ENCODE data around the gene PPM1E. TPM values are rescaled to one million over a fixed set of nuclear protein-coding genes. Genes with fewer than 3 reads are reported as not detected.

Gene PPM1E
- polyA plus RNA-seq, 3 donors, result not detected

- Histone ChIP-seq H3K4me2 (replicated peaks; ENCODE audit: extremely low read depth, low read length, poor library complexity, severe bottlenecking) (no peak overlapping the region), H3K9me3 (replicated peaks in 1 of 2; ENCODE audit: control insufficient read depth in 1 of 2, insufficient read depth in 1 of 2, low read length in 2 of 2) (no peaks in the 10 kb centered on the region), H4K20me1 (ENCODE audit: insufficient read depth, low read length) (no peaks in the 10 kb centered on the region), H3K4me3 (replicated peaks in 1 of 3; ENCODE audit: low read depth in 2 of 3, low read length in 3 of 3) (no peak overlapping the region), H3K36me3 (replicated peaks in 1 of 2; ENCODE audit: control insufficient read depth in 1 of 2, insufficient read depth in 2 of 2, low read length in 2 of 2) (no peaks in the 10 kb centered on the region), H3K9ac (ENCODE audit: insufficient read depth, low read length, poor library complexity, severe bottlenecking) (no peak overlapping the region), H3K27me3 (ENCODE audit: control insufficient read depth in 2 of 2, insufficient read depth in 2 of 2, low read length in 2 of 2) (no peaks in the 10 kb centered on the region), H3K79me2 (ENCODE audit: insufficient read depth, low read length) (no peaks in the 10 kb centered on the region), H3K27ac (ENCODE audit: low read depth in 1 of 2, low read length in 2 of 2) (no peak overlapping the region), H2AFZ (ENCODE audit: insufficient read depth, low read depth, low read length, poor library complexity, severe bottlenecking) (no peak overlapping the region), H3K4me1 (ENCODE audit: control insufficient read depth in 1 of 2, insufficient read depth in 2 of 2, low read length in 2 of 2) (peaks cover 11 to 27% of the 10 kb centered on the region in 2 donors)
- Mint-ChIP-seq H3K27me3 (ENCODE audit: low read depth in 3 of 3) (peaks cover 0 to 2% (median 0%) of the 10 kb centered on the region in 3 donors), H3K27ac (no peak overlapping the region), H3K9me3 (peaks cover 0 to 2% (median 0%) of the 10 kb centered on the region in 7 donors), H3K4me3 (no peak overlapping the region), H3K36me3 (no peaks in the 10 kb centered on the region), H3K4me1 (peaks cover 16% of the 10 kb centered on the region)
- WGBS (ENCODE audit: insufficient coverage), result 40% methylated on average over 2 of the region's 6 CpGs
- no peak for TF ChIP-seq CTCF (IDR thresholded peaks at IDR 0.05)
- intact Hi-C loops (cut with micrococcal nuclease), result loop anchor here in 1 of 2 donors (5.0 kb wide), 1 partner anchor 39 kb away; no protein-coding TSS in a partner anchor
- peak in 2 of 3 donors; percentile 13 to 32 for DNase-seq
These were observed 230.3 kb downstream of the PPM1E start for GRCh38 chr17:58985971-58986370.

DNA sequence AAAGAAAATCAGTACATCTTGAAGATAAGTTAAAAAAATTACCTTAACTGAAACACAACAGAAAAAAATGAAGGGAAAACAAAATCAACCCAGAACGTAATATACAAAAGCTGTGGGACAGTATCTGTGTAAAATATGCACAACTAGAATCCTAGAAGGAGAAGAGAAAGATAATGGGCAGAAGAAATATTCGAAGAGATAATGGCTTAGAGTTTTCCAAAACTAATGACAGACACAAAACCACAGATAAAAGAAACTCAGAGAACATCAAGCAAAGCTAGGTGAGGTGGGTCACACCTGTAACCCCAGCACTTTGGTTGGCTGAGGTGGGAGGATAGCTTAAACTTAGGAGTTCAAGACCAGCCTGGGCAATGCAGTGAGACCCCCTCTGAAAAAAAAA lies 234.0 kb downstream of the PPM1E start:
- Mint-ChIP-seq H3K36me3 (peaks cover 7 to 8% of the 10 kb centered on the region in 2 donors), H3K4me1 (peaks cover 13% of the 10 kb centered on the region), H3K9me3 (peaks cover 0 to 2% (median 0%) of the 10 kb centered on the region in 7 donors), H3K4me3 (no peak overlapping the region), H3K27ac (peak overlapping the region in 1 of 7 donors; percentile 21), H3K27me3 (ENCODE audit: low read depth in 3 of 3) (peaks cover 0 to 2% (median 2%) of the 10 kb centered on the region in 3 donors)
- DNase-seq, result no peak
- H3K9ac ChIP-seq (ENCODE audit: insufficient read depth, low read length, poor library complexity, severe bottlenecking), result no peak overlapping the region
- no peaks in the 10 kb centered on the region for H3K27me3 ChIP-seq (ENCODE audit: control insufficient read depth in 2 of 2, insufficient read depth in 2 of 2, low read length in 2 of 2)
- no peak overlapping the region for H3K4me2 ChIP-seq (replicated peaks; ENCODE audit: extremely low read depth, low read length, poor library complexity, severe bottlenecking)
- no peak overlapping the region for H2AFZ ChIP-seq (ENCODE audit: insufficient read depth, low read depth, low read length, poor library complexity, severe bottlenecking)
- no peaks in the 10 kb centered on the region for H4K20me1 ChIP-seq (ENCODE audit: insufficient read depth, low read length)
- WGBS (ENCODE audit: insufficient coverage), result no CpG with 5 or more reads among the region's 2 CpGs
- intact Hi-C loops (cut with micrococcal nuclease), result loop anchor here (5.0 to 10.0 kb wide), 2 partner anchors 42 to 45 kb away; no protein-coding TSS in a partner anchor
- no peaks in the 10 kb centered on the region for H3K36me3 ChIP-seq (replicated peaks in 1 of 2; ENCODE audit: control insufficient read depth in 1 of 2, insufficient read depth in 2 of 2, low read length in 2 of 2)
- H3K27ac ChIP-seq (ENCODE audit: low read depth in 1 of 2, low read length in 2 of 2), result no peak overlapping the region
- no peaks in the 10 kb centered on the region for H3K9me3 ChIP-seq (replicated peaks in 1 of 2; ENCODE audit: control insufficient read depth in 1 of 2, insufficient read depth in 1 of 2, low read length in 2 of 2)
- no peak overlapping the region for H3K4me3 ChIP-seq (replicated peaks in 1 of 3; ENCODE audit: low read depth in 2 of 3, low read length in 3 of 3)
- H3K79me2 ChIP-seq (ENCODE audit: insufficient read depth, low read length), result no peaks in the 10 kb centered on the region
- H3K4me1 ChIP-seq (ENCODE audit: control insufficient read depth in 1 of 2, insufficient read depth in 2 of 2, low read length in 2 of 2), result peaks cover 11 to 18% of the 10 kb centered on the region in 2 donors
- no peak for TF ChIP-seq CTCF (IDR thresholded peaks at IDR 0.05)

All from CD14-positive monocyte (primary cell).